ENCODE results near the gene STK24. TPM values are rescaled to one million over a fixed set of nuclear protein-coding genes. Genes with fewer than 3 reads are reported as not detected.

STK24 gene
- total and polyA plus RNA-seq, 2 of the 8 experiments (the other 6 are each of a cell fraction or from before 2014, with no cell fraction given): 62.8 to 143 TPM

DNA sequence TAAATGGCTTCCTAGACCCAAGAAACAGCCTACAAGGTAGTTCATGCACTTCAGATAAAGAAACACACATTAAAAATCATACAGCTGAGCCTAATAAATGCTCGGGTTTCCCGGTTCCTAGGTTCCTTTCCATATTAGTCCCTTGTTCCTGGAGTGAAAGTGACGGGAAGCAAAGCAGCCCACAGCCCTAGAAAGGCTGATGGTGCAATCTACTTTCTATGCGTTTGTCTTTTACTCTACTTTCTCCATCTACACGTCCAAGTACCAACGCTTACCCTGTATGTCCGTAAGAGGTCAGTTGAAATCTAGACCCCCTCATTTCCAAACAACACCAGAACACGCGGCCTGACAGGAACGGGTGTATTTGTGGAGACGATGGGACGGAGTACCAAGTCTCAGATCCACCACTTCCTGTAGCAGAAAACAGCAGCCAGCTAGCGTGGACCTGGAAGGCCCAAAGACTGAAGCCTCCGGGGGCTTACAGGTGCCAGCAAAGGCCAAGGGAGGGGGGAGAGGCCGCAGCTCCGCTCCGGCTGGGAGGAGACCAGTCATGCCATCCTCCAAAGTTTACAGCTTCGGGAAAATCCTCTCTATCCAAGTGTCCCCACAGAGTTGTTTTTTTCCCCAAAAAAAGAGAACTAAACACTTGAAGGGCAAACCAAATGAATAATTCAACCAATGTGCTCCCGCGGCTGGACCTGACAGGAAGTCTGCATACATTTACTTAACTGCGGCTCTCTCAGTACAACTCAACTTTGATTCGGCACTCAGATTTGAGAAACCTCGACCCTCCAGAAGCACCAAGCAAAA, 34.1 kb downstream of the STK24 start:
- Histone ChIP-seq H2BK15ac (ENCODE audit: low read length) (no peak overlapping the region), H4K91ac (replicated peaks; ENCODE audit: insufficient read length, low read length) (no peak overlapping the region), H3K56ac (replicated peaks; ENCODE audit: insufficient read length, low read depth, low read length) (no peak overlapping the region), H3K9ac (replicated peaks in 1 of 4; ENCODE audit: extremely low read depth in 1 of 4, low read depth in 3 of 4, low read length in 3 of 4) (no peak overlapping the region), H3K23me2 (ENCODE audit: low read depth, low read length) (no peaks in the 10 kb centered on the region), H2AK5ac (ENCODE audit: low read depth, low read length) (0 out of 2 replicates have a peak overlapping the region, but pooled peaks have one; percentile 82), H2AFZ (ENCODE audit: low read length) (no peak overlapping the region), H3K4me1 (replicated peaks in 1 of 4; ENCODE audit: control insufficient read depth in 3 of 4, insufficient read depth in 4 of 4, low read length in 3 of 4) (peaks cover 7 to 18% (median 12%) of the 10 kb centered on the region in 4 experiments), H2BK5ac (ENCODE audit: low read depth, low read length) (no peak overlapping the region), H2BK12ac (ENCODE audit: low read depth, low read length) (no peak overlapping the region), H3K4me3 (ENCODE audit: extremely low read depth in 1 of 4, insufficient read depth in 2 of 4, low read depth in 3 of 4, low read length in 4 of 4) (no peak overlapping the region), H3K79me1 (ENCODE audit: low read depth, low read length) (peaks cover 23% of the 10 kb centered on the region), H3K23ac (ENCODE audit: insufficient read length) (no peak overlapping the region), H4K5ac (ENCODE audit: insufficient read length, low read depth, low read length) (no peak overlapping the region), H3K27ac (ENCODE audit: low read depth, low read length) (no peak overlapping the region), H4K20me1 (replicated peaks in 1 of 2; ENCODE audit: control insufficient read depth in 1 of 2, insufficient read depth in 2 of 2, low read length in 2 of 2) (peaks cover 37 to 45% of the 10 kb centered on the region in 2 experiments), H3K4ac (replicated peaks; ENCODE audit: insufficient read length, low read depth, low read length) (no peak overlapping the region), H2BK20ac (ENCODE audit: low read length) (no peak overlapping the region), H4K8ac (ENCODE audit: extremely low read depth, insufficient read depth, low read length) (no peak overlapping the region), H3K27me3 (replicated peaks in 1 of 4; ENCODE audit: control insufficient read depth in 3 of 4, extremely low read depth in 1 of 4, insufficient read depth in 3 of 4, low read length in 3 of 4) (no peaks in the 10 kb centered on the region), H3K9me3 (ENCODE audit: insufficient read depth in 2 of 2, low read depth in 1 of 2, low read length in 1 of 2) (no peaks in the 10 kb centered on the region), H3K79me2 (ENCODE audit: control insufficient read depth in 1 of 2, insufficient read depth in 2 of 2, low read length in 2 of 2) (peaks cover 38 to 96% of the 10 kb centered on the region in 2 experiments), H3K36me3 (ENCODE audit: control insufficient read depth in 2 of 4, insufficient read depth in 4 of 4, low read length in 3 of 4) (no peaks in the 10 kb centered on the region; a peak in 1 of 8 replicates), H2BK120ac (replicated peaks; ENCODE audit: low read depth, low read length) (no peak overlapping the region), H3K14ac (ENCODE audit: insufficient read length) (no peak overlapping the region), H3K18ac (ENCODE audit: extremely low read depth, low read length) (no peak overlapping the region), H3K4me2 (ENCODE audit: insufficient read depth in 1 of 2, low read depth in 2 of 2, low read length in 2 of 2) (0 out of 4 replicates have a peak overlapping the region, but pooled peaks of 1 of the 2 experiments have one; percentile 23)
- ChIA-PET CTCF (ENCODE audit: partially characterized antibody) (interaction anchor here (0.7 to 8.2 kb wide), 13 partner anchors 8 to 230 kb away, joined by 3 to 47 read pairs (median 4); no protein-coding TSS in a partner anchor), POLR2A (ENCODE audit: partially characterized antibody) (interaction anchor here (1.2 to 1.3 kb wide), 3 partner anchors 9 to 28 kb away, joined by 3 read pairs; no protein-coding TSS in a partner anchor)
- FAIRE-seq: no peak
- no peak for DNase-seq (ENCODE audit: low read depth in 1 of 2, low spot score in 2 of 2)
- TF ChIP-seq SUZ12 (IDR thresholded peaks at IDR 0.05; ENCODE audit: low read length): no peak
- TF ChIP-seq HDAC6 (IDR thresholded peaks at IDR 0.05; ENCODE audit: low read depth, low read length): no peak
- TF ChIP-seq MAFK (IDR thresholded peaks at IDR 0.05; ENCODE audit: low read depth, low read length): no peak
- no peak for TF ChIP-seq CHD1 (IDR thresholded peaks at IDR 0.05; ENCODE audit: low read depth, low read length)
- no peak for TF ChIP-seq CREB1 (IDR thresholded peaks at IDR 0.05)
- TF ChIP-seq RBBP5 (IDR thresholded peaks at IDR 0.05; ENCODE audit: borderline replicate concordance, low read depth, low read length): no peak
- no peak for TF ChIP-seq CBX8 (IDR thresholded peaks at IDR 0.05; ENCODE audit: borderline replicate concordance, low read depth, low read length)
- no peak for TF ChIP-seq FOSL1 (IDR thresholded peaks at IDR 0.05; ENCODE audit: insufficient read depth, low read depth, low read length)
- TF ChIP-seq NANOG (IDR thresholded peaks at IDR 0.05; ENCODE audit: insufficient read depth, low read depth, low read length, poor library complexity, severe bottlenecking): no peak
- TF ChIP-seq SIRT6 (IDR thresholded peaks at IDR 0.05; ENCODE audit: low read length): no peak
- no peak for TF ChIP-seq RFX5 (IDR thresholded peaks at IDR 0.05; ENCODE audit: borderline replicate concordance, low read depth, low read length)
- WGBS, 2 experiments (ENCODE audit: extremely low coverage in 1 of 2, insufficient coverage in 1 of 2, insufficient read length in 1 of 2, insufficient replicate concordance in 2 of 2, low coverage in 1 of 2, low lambda C conversion rate in 2 of 2, missing lambda C conversion rate in 1 of 2): 83% methylated on average over 21 of the region's 23 CpGs; no CpG with 5 or more reads in 1 of the 2 experiments
